ENCODE measurements around the gene MASP2. TPM values are rescaled to one million over a fixed set of nuclear protein-coding genes. Genes with fewer than 3 reads are reported as not detected.

MASP2 gene
- total RNA-seq, 1 experiment from 2014 or later = 0.51 TPM

GRCh38 chr1:11072216-11072917 lies 25.3 kb upstream of the MASP2 start:
- Mint-ChIP-seq H3K9me3 (ENCODE audit: unreplicated experiment) (no peaks in the 10 kb centered on the region), H3K4me3 (ENCODE audit: unreplicated experiment) (no peak overlapping the region), H3K4me1 (ENCODE audit: insufficient read depth, unreplicated experiment) (no peaks in the 10 kb centered on the region), H3K27ac (ENCODE audit: low read depth, unreplicated experiment) (no peak overlapping the region), H3K27me3 (ENCODE audit: insufficient read depth, unreplicated experiment) (no peaks in the 10 kb centered on the region), H3K36me3 (ENCODE audit: insufficient read depth, unreplicated experiment) (peaks cover 92% of the 10 kb centered on the region)
- no peak for TF ChIP-seq CTCF (IDR thresholded peaks at IDR 0.05; ENCODE audit: unreplicated experiment)
- no peak for DNase-seq (ENCODE audit: unreplicated experiment)
- no TSS peak for BruUV-seq (replicated peaks)
- POLR2A ChIA-PET = interaction anchor here (0.9 to 1.0 kb wide), 2 partner anchors 15 to 27 kb away, joined by 3 to 8 read pairs; partner anchors contain the start of gene EXOSC10
- intact Hi-C loops (cut with micrococcal nuclease) = no loop called here
- CTCF ChIA-PET = interaction anchor here (0.7 to 2.1 kb wide), 2 partner anchors 11 to 34 kb away, joined by 3 to 5 read pairs; no protein-coding TSS in a partner anchor

- ChIA-PET CTCF (interaction anchor here (0.7 kb wide), 1 partner anchor 10 kb away, joined by 3 read pairs; no protein-coding TSS in a partner anchor), POLR2A (interaction anchor here (2.0 kb wide), 1 partner anchor 10 kb away, joined by 8 read pairs; no protein-coding TSS in a partner anchor)
- Mint-ChIP-seq H3K27me3 (ENCODE audit: insufficient read depth, unreplicated experiment) (no peaks in the 10 kb centered on the region), H3K9me3 (ENCODE audit: unreplicated experiment) (no peaks in the 10 kb centered on the region), H3K27ac (ENCODE audit: low read depth, unreplicated experiment) (no peak overlapping the region), H3K4me3 (ENCODE audit: unreplicated experiment) (no peak overlapping the region), H3K36me3 (ENCODE audit: insufficient read depth, unreplicated experiment) (peaks cover 93% of the 10 kb centered on the region), H3K4me1 (ENCODE audit: insufficient read depth, unreplicated experiment) (no peaks in the 10 kb centered on the region)
- no TSS peak for BruUV-seq (replicated peaks)
- intact Hi-C loops (cut with micrococcal nuclease) = no loop called here
- no peak for TF ChIP-seq CTCF (IDR thresholded peaks at IDR 0.05; ENCODE audit: unreplicated experiment)
- no peak for DNase-seq (ENCODE audit: unreplicated experiment)
These were observed 24.6 kb upstream of the MASP2 start for GRCh38 chr1:11071463-11072215.

GRCh38 chr1:11070876-11071275 lies 23.8 kb upstream of the MASP2 start:
- no peaks in the 10 kb centered on the region for H3K4me1 Mint-ChIP-seq (ENCODE audit: insufficient read depth, unreplicated experiment)
- H3K4me3 Mint-ChIP-seq (ENCODE audit: unreplicated experiment) = no peak overlapping the region
- no peak for DNase-seq (ENCODE audit: unreplicated experiment)
- no TSS peak for BruUV-seq (replicated peaks)
- peaks cover 93% of the 10 kb centered on the region for H3K36me3 Mint-ChIP-seq (ENCODE audit: insufficient read depth, unreplicated experiment)
- CTCF ChIA-PET = interaction anchor here (0.5 to 3.0 kb wide), 2 partner anchors 33 to 171 kb away, joined by 3 to 24 read pairs; no protein-coding TSS in a partner anchor
- no peak for TF ChIP-seq CTCF (IDR thresholded peaks at IDR 0.05; ENCODE audit: unreplicated experiment)
- H3K27me3 Mint-ChIP-seq (ENCODE audit: insufficient read depth, unreplicated experiment) = no peaks in the 10 kb centered on the region
- no peaks in the 10 kb centered on the region for H3K9me3 Mint-ChIP-seq (ENCODE audit: unreplicated experiment)
- POLR2A ChIA-PET = interaction anchor here (0.6 to 2.0 kb wide), 4 partner anchors 10 to 1057 kb away, joined by 4 to 8 read pairs (median 4); no protein-coding TSS in a partner anchor
- no peak overlapping the region for H3K27ac Mint-ChIP-seq (ENCODE audit: low read depth, unreplicated experiment)
- intact Hi-C loops (cut with micrococcal nuclease) = no loop called here
